SIG-M5 (cell line): Measurements from ENCODE around the gene INPP5D.
A peak's percentile ranks its signal among the peaks of the same experiment; 100 is the strongest.

Experiments used
- DNase-seq: peaks from one replicate; lab custom pipeline; 2025; lab: John Stamatoyannopoulos, UW

INPP5D gene

DNA sequence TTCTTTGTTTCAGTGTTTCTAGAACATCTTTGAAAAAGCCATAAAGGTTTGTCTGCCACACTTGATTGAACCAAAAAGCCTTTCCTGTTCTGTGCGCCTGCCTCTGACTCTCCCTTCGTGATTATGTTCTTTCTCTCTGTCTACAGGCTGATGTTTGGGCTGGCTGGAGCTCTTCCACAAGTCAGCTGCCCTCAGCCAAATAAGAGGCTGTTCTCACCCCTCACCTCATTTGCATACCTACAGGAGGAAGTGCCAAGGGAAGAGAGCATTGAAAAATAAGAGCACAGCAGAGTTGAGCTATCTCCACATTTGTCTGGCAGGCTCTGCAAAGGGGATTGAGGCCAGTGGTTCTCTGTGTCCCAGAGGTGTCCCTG is 15.8 kb downstream of the INPP5D start:
- no peak for DNase-seq

DNA sequence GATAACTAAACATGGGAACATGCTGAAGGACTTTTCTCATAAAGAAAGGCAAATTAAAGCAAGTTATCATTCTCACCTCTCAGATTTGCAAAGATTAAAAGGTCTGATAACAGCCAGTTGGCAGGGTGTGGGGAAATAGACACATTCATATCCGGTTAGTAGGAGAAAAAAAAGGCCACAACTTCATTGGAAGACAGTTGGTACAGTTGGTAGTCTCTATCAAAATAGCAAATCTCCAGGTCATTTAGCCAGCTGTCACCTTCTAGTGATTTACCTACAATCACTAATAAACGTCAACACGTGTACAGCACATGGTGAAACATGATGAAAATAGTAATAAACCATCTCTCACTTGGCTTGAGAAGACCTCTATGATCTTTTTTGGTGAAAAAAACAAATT is 16.6 kb downstream of the INPP5D start:
- no peak for DNase-seq

DNA sequence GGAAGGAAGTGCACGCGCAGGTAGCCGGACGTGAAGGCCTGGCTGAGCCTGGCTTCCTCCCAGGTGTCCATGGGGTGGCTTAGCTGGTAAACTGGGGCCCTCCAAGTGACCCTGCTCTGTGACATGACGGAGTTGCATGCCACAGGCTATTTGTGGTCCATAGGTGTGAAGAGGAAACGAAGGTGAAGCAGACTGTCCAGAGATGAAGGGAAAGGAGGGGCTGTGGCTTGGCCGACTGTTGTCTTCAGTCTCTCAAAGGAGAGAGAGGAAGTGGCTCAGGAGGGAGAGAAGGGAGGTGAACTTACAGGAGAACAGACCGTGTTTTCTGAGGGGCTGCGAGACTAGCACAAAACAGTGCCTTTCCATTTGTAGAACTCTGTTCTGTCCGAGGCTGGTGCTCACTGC is 19.3 kb downstream of the INPP5D start:
- DNase-seq: no peak

DNA sequence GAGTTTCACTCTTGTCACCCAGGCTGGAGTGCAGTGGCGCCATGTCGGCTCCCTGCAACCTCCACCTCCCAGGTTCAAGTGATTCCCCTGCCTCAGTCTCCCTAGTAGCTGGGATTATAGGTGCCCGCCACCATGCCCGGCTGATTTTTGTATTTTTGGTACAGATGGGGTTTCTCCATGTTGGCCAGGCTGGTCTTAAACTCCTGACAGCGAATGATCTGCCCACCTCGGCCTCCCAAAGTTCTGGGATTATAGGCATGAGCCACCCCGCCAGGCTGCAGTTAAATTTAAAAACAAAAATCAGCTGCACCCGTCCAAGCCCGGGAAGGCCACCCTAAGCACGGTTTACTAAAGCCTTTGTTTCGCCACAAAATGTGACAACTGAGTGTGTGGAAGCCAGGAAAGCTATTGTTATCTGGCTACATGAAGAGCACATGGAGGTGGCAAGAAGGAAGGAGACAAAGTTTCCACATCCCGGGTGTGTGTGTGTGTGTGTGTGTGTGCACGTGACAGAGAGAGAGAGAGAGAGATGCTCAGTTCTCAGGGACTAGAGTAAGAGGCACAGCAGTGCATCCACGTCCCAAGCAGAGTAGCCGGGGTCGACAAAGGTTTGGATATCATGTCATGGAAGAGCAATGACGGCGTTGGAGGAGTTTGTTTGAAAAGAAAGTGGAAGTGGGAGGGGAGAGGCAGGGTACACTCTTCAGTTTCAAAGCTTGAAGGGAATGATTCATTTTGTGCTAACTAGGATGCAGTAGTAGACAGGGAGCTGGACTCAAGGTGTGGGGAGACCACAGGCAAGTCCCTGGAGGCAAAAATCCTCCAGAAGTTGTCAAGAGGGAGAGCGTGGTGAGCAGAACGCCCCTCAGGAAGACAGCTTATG is 20.1 kb downstream of the INPP5D start:
- no peak for DNase-seq

DNA sequence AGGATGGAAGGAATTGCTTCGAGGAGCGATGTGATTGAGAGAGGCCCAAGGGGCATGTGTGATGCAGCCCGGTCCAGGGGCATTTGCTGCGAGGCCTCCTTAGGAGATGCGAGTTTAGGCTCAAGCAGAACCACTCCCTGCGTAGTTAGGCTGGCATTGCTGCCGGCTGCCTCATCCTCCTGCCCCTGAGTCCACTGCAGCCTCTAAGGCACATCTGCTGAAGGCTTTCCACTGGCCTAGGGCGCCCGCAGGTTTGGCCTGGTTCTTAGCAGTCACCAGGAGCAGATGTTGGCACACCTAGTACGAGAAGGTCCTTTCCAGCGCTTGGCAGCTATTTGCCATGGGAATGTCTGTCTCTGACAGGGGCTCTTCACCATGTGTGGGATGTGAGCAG is 20.7 kb downstream of the INPP5D start:
- no peak for DNase-seq

DNA sequence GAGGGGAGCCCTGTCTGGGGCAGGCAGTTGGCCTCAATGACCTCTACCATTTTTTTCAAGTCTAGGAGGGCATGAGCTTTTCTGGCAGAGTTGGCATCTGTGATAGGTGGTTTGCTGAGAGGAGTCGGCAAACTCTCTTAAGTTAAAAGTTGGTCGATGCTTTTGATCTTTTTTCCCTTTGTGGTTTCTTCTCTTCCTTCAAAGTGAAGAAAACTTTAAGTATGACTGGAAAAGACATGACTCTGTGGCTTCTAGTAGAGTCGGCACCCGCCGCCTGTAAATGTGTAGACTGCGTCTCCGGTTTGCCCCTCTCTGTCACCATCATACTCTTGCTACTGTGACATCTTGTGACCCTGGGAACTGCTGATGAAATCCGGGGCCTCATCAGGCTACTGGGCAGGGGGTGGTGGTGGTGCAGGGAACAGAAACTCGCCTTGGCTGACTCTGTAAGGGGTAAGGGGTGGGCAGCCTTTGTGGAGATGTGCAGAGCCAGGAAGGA is 21.1 kb downstream of the INPP5D start:
- DNase-seq: peak; percentile 35

DNA sequence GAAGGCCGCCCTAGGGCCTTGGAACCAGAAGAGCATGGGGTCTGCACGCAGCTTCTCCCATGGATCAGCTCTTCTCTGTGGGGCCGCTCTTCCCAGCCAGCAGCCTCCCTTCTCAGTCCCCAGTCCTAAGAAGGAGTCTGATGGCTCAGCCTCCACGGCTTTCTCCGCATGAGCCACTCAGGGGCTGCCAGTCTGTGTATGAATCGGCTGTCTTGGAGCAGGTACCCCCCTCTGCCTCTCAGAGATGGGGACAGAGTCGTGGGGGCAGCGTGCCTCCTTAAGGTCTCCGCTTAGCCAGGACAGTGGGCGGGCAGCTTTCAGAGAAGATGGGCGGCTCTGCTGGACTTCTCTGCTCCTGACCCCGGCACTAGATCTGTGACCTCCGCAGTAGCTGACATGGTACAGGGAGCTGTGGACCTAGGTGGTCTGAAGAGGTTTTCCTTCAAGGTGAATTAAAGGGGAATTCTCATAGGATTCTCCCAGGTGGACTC is 21.6 kb downstream of the INPP5D start:
- DNase-seq: no peak

DNA sequence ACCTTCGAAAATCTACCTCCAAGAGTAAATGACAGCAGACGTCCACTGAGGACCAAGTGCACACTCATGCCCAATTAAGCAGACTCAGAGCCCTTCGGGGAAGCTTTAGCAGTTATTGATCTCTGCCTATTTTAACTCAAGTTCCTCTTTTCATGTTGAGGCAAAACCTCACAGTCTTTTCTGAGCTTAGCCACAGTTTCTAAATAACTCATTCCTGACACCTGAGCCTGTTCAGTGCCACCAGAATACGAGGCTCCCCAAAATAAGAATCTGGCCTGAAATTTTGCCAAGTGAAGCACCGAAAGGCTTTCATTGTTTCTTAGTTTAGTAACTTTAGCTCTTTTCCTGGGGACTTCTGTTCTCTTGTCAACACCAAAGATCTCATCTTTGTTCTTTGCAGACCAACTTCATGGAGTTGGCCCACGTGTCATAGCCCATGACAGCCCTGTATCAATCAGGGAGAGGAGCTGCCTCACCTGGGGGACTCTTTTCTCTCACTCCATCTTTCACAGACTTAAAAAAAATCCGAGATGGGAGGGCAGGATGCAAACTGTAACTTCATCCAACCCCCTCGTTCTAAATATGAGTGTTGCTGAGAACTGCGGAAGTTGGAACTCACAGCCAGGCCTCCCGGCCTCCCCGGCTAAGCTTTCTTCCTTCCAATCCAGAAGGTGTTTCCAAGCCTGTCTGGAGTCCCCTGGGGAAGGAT is 22.2 kb downstream of the INPP5D start:
- peak; percentile 50 for DNase-seq

DNA sequence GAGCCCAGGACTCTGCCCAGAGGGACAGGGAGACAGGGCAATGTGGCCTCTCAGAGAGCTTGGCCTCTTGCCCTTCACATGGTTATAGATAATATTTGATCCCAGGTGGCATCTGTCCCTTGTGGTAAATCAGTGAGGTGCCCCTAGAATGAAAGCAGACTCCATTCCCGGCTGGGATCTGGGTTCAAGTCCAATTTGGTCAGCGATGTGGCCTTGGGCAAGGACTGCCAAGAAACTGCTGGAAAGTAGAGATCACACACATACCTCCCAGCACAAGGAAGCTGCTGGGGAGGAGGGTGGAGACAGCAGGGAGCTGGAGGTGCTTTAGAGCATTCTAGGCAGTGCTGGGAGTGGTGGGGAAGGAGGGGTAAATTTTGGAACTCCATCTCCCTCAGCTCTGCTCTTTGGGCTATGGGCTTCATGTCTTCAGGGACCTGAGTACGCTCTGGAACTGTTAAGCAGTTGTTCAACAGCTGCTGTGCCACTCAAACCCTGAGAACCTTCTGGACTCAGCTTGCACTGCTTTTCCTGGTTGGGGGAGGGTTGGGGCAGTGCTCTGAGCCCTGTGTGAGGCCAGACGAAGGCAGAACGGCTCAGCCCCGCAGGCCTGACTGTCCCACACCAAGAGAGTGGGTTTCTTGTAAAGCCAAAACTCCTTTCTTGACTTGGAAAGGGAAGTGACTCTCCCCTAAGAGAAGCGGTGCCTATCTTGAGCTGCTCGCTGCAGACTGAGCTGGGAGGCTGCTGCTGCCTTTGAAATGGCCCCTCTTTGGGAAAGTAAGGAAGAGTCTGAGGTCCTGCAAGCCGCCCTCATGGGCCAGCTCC is 23.0 kb downstream of the INPP5D start:
- DNase-seq: no peak

DNA sequence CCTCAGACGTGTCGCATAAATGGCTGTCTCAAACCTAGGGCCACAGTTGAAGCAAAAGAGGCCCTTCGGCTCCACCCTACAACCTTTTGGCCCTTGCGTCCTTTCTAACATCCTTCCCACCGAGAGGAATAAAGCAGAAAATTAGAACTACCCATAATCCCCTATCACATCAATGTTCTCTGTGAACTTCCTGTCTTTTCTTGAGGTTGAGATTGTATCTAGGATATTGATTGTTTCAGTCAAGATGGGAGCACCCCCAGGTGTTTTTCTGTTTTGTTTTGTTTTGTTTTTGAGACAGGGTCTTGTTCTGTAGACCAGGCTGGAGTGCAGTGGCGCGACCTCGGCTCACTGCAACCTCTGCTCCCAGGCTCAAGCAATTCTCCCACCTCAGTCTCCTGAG is 23.6 kb downstream of the INPP5D start:
- no peak for DNase-seq

DNA sequence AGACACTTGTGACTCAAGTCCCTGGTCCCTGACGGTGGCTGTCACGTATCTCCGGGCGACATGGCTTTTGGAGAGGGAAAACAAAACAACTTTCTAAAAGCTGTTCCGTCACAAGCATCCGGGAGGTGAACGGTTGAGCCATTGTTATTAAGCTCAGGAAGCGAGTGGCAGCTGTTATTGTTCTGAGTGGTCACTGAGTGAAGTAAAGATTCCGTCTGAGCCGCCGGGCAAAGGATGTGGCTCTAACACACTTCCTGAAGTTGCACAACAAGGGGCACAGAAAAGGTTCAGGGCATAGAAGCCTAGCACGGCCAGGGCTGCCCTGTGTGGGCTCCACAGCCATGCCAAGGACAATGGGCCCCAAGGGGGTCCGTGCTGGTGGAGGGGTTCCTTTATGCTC is 24.3 kb downstream of the INPP5D start:
- DNase-seq: no peak

DNA sequence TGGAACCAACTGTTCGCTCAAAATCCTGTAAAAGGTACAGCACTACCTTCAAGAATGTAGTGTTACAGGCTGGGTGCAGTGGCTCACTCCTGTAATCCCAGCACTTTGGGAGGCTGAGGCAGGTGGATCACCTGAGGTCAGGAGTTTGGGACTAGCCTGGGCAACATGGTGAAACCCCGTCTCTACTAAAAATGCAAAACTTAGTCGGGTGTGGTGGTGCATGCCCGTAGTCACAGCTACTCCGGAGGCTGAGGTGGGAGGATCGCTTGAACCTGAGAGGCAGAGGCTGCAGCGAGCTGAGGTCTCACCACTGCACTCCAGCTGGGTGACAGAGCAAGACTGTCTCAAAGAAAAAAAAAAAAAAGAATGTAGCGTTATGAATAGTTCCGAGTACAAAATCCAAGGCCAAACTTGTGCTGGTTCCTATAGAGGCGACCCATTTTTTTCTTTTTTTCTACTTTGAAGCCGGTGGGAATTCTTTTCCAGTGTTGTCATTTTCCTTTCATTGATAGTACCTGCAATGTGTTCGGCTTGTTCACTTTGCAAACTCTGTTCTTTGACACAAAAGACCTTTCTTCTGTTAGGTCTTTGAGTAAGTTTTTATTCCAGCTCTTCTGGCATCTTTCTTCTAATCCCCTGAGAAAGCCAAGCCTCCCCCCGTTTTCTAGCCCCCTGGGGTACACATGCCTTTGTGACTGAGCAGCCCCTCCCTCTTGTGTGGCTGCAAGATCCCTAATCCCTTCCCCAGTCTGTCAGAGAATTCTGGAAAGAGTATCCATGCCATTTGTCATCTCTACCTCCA is 25.1 kb downstream of the INPP5D start:
- DNase-seq: no peak

DNA sequence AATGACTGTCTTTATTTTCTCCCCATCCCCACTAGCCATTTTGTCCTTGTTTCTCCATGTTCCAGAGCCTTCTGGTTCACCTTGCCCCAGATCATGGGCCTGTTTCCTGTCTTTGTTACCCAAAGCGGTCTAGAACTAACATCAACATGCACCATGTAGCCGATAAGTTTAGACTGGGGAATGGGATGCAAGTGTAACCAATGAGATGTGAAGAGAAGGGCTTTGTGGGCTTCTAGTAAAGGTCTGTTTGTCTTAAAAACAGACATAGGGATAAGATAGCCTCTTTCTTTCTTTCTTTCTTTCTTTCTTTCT is 25.7 kb downstream of the INPP5D start:
- DNase-seq: no peak

DNA sequence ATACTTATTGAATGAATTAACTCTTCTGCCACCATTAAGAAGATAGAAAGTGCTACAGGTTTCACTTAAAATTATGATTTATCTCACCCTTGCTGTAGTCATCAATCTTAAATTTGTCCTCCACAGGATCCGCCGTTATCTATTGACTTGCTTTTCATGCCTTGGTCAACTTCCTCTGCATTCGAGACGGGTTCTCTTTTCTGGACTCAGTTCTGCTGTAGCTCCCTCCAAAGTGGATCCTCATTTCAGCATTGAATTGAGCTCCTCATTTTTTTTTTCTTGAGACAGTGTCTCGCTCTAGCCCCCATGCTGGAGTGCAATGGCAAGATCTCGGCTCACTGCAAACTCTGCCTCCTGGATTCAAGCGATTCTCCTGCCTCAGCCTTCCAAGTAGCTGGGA is 27.6 kb downstream of the INPP5D start:
- DNase-seq: no peak

DNA sequence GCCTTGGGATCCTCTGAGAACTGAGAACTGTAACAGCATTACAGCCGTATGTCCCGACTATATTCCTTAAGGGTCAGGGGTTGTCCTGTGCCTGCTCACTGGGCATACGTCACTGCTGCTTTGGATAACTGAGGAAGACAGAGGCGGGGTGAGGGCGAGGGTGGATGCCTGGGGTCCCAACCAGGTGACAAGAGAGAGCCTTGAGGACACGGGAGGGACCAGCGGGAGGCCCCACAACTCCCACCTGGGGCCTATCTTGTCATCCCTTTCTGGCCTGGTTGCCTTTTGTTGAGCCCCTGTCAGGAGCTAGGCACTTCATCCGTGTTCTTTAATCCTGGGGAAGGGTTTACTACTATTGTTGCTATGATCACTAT is 28.8 kb downstream of the INPP5D start:
- DNase-seq: no peak

DNA sequence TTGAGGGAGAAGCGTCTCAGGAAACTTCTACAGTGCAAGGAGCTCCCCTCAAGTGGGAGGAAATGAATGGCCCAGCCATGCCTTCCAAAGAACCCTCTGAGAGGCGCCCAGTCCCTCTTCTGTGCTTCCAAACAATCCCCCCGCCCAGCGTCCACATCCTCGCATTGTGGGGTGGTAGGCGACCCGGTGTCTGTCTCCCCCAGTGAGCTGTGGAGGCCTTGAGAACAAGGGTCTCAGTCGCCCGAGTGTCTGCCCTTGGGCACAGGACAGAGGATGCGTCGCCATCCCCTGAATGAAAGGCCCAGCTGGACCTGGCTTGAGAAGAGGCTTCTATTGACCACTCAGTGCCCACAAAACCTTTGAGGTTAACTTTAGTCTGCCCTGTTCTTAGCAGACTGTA is 29.7 kb downstream of the INPP5D start:
- no peak for DNase-seq

DNA sequence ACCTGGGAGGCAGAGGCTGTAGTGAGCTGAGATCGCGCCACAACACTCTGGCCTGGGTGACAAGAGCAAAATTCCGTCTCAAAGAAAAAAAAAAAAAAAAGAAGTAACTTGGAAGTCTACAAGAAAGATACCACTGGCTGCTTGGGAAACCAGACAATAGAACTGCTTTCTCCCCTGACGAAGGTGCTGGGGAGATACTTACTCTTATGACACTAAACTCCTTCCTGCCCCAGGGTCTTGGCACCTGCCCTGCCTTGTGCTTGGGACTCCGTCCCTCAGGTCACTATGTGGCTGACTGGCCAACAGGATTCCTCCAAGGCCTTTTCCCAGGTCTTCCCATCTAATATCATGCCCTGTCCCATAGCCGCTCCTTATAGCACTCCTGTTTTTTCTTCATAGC is 30.7 kb downstream of the INPP5D start:
- DNase-seq: no peak

DNA sequence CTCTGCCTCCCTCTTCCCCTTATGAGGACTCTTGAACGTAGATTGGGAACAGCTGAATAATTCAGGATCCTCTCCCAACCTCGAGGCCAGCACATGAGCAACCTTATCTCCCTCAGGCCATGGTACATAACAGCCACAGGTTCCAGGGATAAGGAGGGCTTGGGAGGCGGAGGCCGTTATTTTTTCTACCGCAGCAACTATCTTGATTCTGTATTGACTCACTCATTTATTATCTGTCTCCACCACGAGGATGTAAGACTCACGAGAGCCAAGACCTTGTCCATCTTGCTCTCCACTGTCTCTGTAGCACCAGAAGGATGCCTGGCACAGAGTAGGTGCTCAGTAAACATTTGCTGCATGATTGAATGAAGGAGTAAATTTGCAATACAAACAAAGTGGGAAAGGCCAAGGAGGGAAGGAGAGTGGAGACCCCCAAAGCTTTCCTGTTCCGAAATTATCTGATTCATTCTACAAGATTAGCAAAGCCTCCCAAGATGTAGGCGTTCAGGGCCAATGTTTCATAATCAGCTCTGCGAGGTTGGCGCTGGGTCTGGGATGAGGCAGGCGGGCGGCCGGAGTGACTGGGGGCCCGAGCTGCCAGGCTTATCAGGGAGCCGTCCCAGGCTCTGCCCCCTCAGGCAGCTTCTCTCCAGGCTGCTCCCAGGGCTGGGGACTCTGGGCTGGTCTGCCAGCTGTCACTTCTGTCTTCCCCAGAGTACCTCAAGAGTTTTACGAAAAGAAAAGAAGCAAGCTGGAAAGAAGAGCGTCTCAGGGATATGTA is 31.6 kb downstream of the INPP5D start:
- no peak for DNase-seq

DNA sequence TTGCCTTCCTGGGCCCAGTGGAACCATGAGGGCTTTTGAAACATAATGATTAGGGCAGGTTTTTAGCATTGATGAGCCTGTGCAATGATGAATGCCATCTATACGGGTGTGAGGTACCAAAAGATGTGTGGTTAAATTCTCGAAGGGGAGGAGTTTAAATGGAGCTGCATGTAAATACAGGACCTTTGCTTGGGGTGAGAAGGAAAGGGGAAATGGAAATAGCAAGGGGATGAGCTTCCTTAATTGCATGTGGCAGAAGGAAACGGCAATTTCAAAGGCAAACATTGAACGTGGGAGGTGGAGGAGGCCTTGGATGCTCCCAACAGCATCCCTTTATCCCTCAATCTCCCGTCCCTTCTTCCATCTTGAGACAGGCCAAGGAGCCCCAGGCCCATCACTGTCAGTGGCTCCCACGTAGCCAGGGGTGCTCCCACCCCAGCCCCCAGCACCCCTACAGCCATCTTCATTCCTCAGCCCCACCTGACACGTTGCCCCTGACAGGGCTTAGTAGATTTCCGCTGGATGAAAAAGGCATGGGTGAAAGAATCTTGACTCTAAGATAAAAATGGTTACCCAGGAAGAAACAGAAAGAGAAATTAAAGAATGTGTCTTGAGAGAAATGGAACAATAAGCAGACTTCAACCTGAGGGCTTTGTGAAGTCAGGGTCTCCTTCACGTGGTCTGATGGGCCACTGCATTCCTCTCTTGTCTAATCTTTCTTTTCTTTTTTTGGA is 32.5 kb downstream of the INPP5D start:
- peak; percentile 52 for DNase-seq

DNA sequence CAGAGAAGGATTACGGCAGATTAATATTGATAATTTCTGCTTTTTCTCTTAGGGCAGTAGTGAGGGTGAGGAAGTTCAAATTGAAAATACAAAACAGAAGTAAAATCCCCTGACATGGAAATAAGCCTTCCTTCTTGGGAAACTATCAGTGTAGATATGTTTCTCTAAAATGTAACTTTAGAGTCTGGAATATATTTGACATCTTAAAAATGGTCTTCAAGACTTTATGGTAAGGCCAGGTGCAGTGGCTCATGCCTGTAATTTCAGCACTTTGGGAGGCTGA is 33.0 kb downstream of the INPP5D start:
- no peak for DNase-seq

DNA sequence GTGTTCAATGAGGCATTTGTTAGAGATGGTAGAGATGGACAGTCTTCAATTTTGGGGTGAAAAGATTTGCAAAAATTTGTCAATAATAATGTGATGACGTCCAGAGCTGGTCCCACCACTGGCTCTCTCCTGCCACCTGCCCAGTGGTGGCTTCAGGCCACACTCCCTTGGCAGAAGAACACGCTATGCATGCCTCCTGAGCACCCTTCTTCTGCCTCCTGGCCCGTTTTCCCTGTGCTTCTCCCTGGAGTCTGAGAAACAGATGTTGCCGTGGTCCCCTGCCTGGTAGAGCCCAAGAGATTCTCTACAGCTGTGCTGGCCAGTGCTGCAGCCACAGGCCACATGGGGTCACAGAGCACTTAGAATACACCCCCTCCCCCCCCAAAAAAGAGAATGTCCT is 33.6 kb downstream of the INPP5D start:
- DNase-seq: no peak
